ENCODE data around the gene PBXIP1.

Gene PBXIP1

GRCh38 chr1:154958036-154958435 lies 2.1 kb upstream of the PBXIP1 start:
- no peak for DNase-seq (ENCODE audit: low read depth in 2 of 2)

- no peak for DNase-seq (ENCODE audit: low read depth in 2 of 2)
Observed at GRCh38 chr1:154957091-154957657, 1.3 kb upstream of the PBXIP1 start.

- DNase-seq (ENCODE audit: low read depth in 2 of 2): no peak
Observed at GRCh38 chr1:154956544-154956941, 644 bp upstream of the PBXIP1 start.

- DNase-seq (ENCODE audit: low read depth in 2 of 2): peak; percentile 68
Observed at GRCh38 chr1:154955039-154955717, 721 bp downstream of the PBXIP1 start.

GRCh38 chr1:154954541-154954940 lies 1.4 kb downstream of the PBXIP1 start:
- DNase-seq (ENCODE audit: low read depth in 2 of 2): no peak

GRCh38 chr1:154953611-154954038 lies 2.3 kb downstream of the PBXIP1 start:
- no peak for DNase-seq (ENCODE audit: low read depth in 2 of 2)

- DNase-seq (ENCODE audit: low read depth in 2 of 2): no peak
Observed at GRCh38 chr1:154952664-154953063, 3.2 kb downstream of the PBXIP1 start.

- DNase-seq (ENCODE audit: low read depth in 2 of 2): peak in 1 of 2 donors; percentile 49
Observed at GRCh38 chr1:154951901-154952657, 3.8 kb downstream of the PBXIP1 start.

- DNase-seq (ENCODE audit: low read depth in 2 of 2): no peak
Observed at GRCh38 chr1:154948079-154948478, 7.8 kb downstream of the PBXIP1 start.

- no peak for DNase-seq (ENCODE audit: low read depth in 2 of 2)
Observed at GRCh38 chr1:154945962-154946850, 9.7 kb downstream of the PBXIP1 start.

- DNase-seq (ENCODE audit: low read depth in 2 of 2): no peak
Observed at GRCh38 chr1:154945160-154945961, 10.5 kb downstream of the PBXIP1 start.

GRCh38 chr1:154944401-154945159 lies 11.3 kb downstream of the PBXIP1 start:
- DNase-seq (ENCODE audit: low read depth in 2 of 2): no peak

GRCh38 chr1:154943649-154944400 lies 12.1 kb downstream of the PBXIP1 start:
- no peak for DNase-seq (ENCODE audit: low read depth in 2 of 2)

- DNase-seq (ENCODE audit: low read depth in 2 of 2): no peak
Observed at GRCh38 chr1:154941333-154942013, 14.4 kb downstream of the PBXIP1 start.

- no peak for DNase-seq (ENCODE audit: low read depth in 2 of 2)
Observed at GRCh38 chr1:154940651-154941194, 15.2 kb downstream of the PBXIP1 start.

- no peak for DNase-seq (ENCODE audit: low read depth in 2 of 2)
Observed at GRCh38 chr1:154940213-154940560, 15.7 kb downstream of the PBXIP1 start.

- no peak for DNase-seq (ENCODE audit: low read depth in 2 of 2)
Observed at GRCh38 chr1:154938604-154939399, 17.1 kb downstream of the PBXIP1 start.

GRCh38 chr1:154937988-154938386 lies 17.9 kb downstream of the PBXIP1 start:
- DNase-seq (ENCODE audit: low read depth in 2 of 2): no peak
